ENCODE measurements around the gene TDRD7.

GRCh38 chr9:97363661-97364299 lies 48.1 kb upstream of the TDRD7 start:
- TF ChIP-seq POLR2A (IDR thresholded peaks at IDR 0.05) = no peak
- TF ChIP-seq, protein P1, sequence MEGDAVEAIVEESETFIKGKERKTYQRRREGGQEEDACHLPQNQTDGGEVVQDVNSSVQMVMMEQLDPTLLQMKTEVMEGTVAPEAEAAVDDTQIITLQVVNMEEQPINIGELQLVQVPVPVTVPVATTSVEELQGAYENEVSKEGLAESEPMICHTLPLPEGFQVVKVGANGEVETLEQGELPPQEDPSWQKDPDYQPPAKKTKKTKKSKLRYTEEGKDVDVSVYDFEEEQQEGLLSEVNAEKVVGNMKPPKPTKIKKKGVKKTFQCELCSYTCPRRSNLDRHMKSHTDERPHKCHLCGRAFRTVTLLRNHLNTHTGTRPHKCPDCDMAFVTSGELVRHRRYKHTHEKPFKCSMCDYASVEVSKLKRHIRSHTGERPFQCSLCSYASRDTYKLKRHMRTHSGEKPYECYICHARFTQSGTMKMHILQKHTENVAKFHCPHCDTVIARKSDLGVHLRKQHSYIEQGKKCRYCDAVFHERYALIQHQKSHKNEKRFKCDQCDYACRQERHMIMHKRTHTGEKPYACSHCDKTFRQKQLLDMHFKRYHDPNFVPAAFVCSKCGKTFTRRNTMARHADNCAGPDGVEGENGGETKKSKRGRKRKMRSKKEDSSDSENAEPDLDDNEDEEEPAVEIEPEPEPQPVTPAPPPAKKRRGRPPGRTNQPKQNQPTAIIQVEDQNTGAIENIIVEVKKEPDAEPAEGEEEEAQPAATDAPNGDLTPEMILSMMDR (IDR thresholded peaks at IDR 0.05) = no peak
